Progenitor cell of endocrine pancreas (in vitro differentiated cells): ENCODE data around the gene TM9SF4. TPM values are rescaled to one million over a fixed set of nuclear protein-coding genes. Genes with fewer than 3 reads are reported as not detected.
A peak's percentile ranks its signal among the peaks of the same experiment; 100 is the strongest.

ENCODE experiments used
- DNase-seq: peaks from one replicate; pipeline ENCODE4 v3.0.0; 2021; ENCODE audit warnings: low spot score; ENCODE audit not compliant: unreplicated experiment
- H3K27ac Mint-ChIP-seq: 2 replicates; pipeline ENCODE4 v1.8.0; 2021; ENCODE audit warnings: mild to moderate bottlenecking, moderate library complexity, mixed read lengths
- H3K27me3 Mint-ChIP-seq: 2 replicates; pipeline ENCODE4 v1.8.0; 2021; ENCODE audit warnings: mixed read lengths
- H3K36me3 Mint-ChIP-seq: 2 replicates; pipeline ENCODE4 v1.8.0; 2022; ENCODE audit warnings: mixed read lengths; ENCODE audit not compliant: insufficient read depth
- H3K4me1 Mint-ChIP-seq: 2 replicates; pipeline ENCODE4 v1.8.0; 2021; ENCODE audit warnings: low read depth, mixed read lengths
- H3K4me3 Mint-ChIP-seq: 2 replicates; pipeline ENCODE4 v1.8.0; 2021; ENCODE audit warnings: low read depth, mild to moderate bottlenecking, moderate library complexity, mixed read lengths
- H3K9me3 Mint-ChIP-seq: 2 replicates; pipeline ENCODE4 v1.8.0; 2021; ENCODE audit warnings: low read depth, mixed read lengths
- total RNA-seq: library from RNA; stranded (reverse); gene quantifications from 2 replicates; pipeline ENCODE4 v1.2.1, GENCODE V29; 2021
- TF ChIP-seq, protein P1 (sequence below): fragments of 200-600 bp; sonication (generic); IDR thresholded peaks from one replicate; pipeline ENCODE4 v1.5.0; 2021; ENCODE audit warnings: antibody characterized with exemption, mild to moderate bottlenecking; ENCODE audit not compliant: unreplicated experiment

Gene TM9SF4
- total RNA-seq, 1 donor from 2014 or later = 92.9 TPM

DNA sequence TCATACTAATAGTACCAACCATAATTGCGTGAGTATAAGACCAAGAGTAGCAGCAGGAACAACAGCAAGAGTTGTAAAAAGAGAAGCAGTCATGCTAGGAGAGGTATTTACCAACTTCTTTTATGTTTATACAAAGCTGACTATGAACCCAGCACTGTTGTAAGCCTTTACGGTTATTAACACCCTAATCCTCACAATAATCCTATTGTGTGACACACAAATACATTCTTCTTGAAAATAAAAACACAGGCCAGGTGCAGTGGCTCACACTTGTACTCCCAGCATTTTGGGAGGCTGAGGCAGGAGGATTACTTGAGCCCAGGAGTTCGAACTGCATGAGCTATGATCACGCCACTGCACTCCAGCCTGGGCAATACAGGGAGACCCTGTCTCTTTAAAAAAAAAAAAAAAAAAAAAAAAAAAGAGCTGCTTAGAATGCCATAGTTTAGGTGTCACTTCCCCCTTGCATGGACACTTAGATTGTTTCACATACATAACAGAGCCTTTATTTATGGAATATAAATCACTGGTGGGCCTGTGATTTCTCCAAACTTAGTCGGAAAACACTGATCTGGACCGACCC lies 37.3 kb upstream of the TM9SF4 start:
- H3K36me3 Mint-ChIP-seq = no peaks in the 10 kb centered on the region
- no peaks in the 10 kb centered on the region for H3K4me1 Mint-ChIP-seq
- TF ChIP-seq, protein P1, sequence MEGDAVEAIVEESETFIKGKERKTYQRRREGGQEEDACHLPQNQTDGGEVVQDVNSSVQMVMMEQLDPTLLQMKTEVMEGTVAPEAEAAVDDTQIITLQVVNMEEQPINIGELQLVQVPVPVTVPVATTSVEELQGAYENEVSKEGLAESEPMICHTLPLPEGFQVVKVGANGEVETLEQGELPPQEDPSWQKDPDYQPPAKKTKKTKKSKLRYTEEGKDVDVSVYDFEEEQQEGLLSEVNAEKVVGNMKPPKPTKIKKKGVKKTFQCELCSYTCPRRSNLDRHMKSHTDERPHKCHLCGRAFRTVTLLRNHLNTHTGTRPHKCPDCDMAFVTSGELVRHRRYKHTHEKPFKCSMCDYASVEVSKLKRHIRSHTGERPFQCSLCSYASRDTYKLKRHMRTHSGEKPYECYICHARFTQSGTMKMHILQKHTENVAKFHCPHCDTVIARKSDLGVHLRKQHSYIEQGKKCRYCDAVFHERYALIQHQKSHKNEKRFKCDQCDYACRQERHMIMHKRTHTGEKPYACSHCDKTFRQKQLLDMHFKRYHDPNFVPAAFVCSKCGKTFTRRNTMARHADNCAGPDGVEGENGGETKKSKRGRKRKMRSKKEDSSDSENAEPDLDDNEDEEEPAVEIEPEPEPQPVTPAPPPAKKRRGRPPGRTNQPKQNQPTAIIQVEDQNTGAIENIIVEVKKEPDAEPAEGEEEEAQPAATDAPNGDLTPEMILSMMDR = no peak
- no peak for DNase-seq
- peak overlapping the region; percentile 8 for H3K27ac Mint-ChIP-seq
- no peaks in the 10 kb centered on the region for H3K9me3 Mint-ChIP-seq
- H3K4me3 Mint-ChIP-seq = no peak overlapping the region
- H3K27me3 Mint-ChIP-seq = peaks cover 45% of the 10 kb centered on the region

DNA sequence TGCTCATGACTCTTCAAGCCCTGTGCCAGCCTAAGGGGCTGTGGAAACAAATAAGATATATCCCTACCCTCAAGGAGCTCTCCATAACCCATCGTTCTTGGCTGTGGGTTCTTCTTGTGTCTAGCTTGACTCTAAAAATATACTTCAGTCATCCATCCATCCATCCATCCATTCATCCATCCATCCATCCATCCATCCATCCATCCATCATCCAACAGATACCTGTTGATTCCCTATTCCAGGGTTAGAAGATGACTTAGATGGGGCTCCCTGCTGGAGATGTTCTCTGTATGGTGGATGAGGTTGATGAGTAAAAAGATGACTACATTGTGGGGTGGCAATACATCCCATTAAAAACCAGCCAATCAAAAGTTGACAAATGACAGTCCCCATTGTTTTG lies 34.0 kb upstream of the TM9SF4 start:
- Mint-ChIP-seq H3K27me3 (peaks cover 56% of the 10 kb centered on the region), H3K4me3 (no peak overlapping the region), H3K4me1 (no peaks in the 10 kb centered on the region), H3K36me3 (no peaks in the 10 kb centered on the region), H3K27ac (no peak overlapping the region), H3K9me3 (no peaks in the 10 kb centered on the region)
- DNase-seq = no peak
- TF ChIP-seq, protein P1 = no peak

DNA sequence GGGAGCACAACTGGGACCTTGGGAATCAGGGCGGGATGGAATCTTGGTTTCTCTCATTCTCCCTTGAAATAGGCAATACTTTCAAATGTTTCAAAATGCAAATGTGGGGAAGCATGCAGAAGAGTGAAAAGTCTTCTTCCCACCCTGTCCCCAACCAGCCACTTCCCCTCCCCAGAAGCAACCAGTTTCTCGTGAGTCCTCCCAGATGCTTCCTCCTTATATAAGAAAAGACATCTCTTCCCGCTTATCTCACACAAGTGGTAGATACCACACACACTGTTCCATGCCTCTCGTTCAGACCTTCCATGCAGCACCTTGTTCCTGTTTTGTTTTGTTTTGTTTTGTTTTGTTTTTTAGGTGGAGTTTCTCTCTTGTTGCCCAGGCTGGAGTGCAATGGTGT lies 32.3 kb upstream of the TM9SF4 start:
- Mint-ChIP-seq H3K9me3 (no peaks in the 10 kb centered on the region), H3K36me3 (no peaks in the 10 kb centered on the region), H3K27ac (no peak overlapping the region), H3K4me3 (no peak overlapping the region), H3K4me1 (no peaks in the 10 kb centered on the region), H3K27me3 (peaks cover 61% of the 10 kb centered on the region)
- TF ChIP-seq, protein P1 = no peak
- DNase-seq = no peak

DNA sequence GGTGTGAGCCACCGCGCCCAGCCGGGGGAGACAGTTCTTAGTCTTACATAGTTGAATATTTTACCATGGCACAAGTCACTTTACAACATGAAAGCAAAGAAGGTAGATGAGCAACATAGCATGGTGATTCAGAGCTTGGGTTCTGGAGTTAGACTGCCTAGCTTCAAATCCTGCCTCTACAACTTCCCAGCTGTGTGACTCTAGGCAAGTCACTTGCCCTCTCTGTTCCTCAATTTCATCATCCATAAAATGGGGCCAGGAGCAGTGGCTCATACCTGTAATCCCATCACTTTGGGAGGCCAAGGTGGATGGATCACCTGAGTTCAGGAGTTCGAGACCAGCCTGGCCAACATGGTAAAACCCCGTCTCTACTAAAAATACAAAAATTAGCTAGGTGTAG lies 31.2 kb upstream of the TM9SF4 start:
- Mint-ChIP-seq H3K27ac (no peak overlapping the region), H3K4me3 (no peak overlapping the region), H3K27me3 (peaks cover 66% of the 10 kb centered on the region), H3K36me3 (no peaks in the 10 kb centered on the region), H3K9me3 (no peaks in the 10 kb centered on the region), H3K4me1 (no peaks in the 10 kb centered on the region)
- TF ChIP-seq, protein P1 = no peak
- no peak for DNase-seq

DNA sequence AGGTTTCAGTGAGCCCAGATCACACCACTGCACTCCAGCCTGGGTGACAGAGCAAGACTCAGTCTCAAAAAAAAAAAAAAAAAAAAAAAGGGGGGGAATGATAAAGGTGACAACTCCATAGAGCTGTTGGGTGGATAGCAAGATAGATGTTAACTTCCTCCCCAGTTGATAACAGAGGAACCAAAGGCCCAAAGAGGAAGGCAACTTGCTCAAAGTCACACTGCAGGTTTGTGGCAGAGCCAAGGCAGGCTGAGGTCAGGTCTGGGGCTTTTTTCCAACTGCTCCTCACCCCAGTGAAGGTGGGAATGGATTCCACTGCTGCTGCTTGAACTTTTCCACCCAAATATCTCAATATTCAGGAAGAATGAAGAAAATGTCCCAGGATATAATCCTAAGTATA lies 30.7 kb upstream of the TM9SF4 start:
- Mint-ChIP-seq H3K4me1 (no peaks in the 10 kb centered on the region), H3K4me3 (no peak overlapping the region), H3K27ac (no peak overlapping the region), H3K36me3 (no peaks in the 10 kb centered on the region), H3K27me3 (peaks cover 65% of the 10 kb centered on the region), H3K9me3 (no peaks in the 10 kb centered on the region)
- TF ChIP-seq, protein P1 = no peak
- DNase-seq = no peak
